Large intestine (tissue), 3 donors: ENCODE data around the gene TTC28. TPM values are rescaled to one million over a fixed set of nuclear protein-coding genes. Genes with fewer than 3 reads are reported as not detected.

Source experiments
- DNase-seq, 2 donors: peaks; one replicate each; pipeline versions ENCODE4 v3.0.0 to v3.0.0-alpha.2; 2013
- H3K27ac ChIP-seq: one replicate; pipeline ENCODE4 v1.5.1; 2013; ENCODE audit warnings: low read length
- H3K27me3 ChIP-seq: 2 replicates; pipeline ENCODE4 v1.6.1; 2013; ENCODE audit warnings: low read length; ENCODE audit not compliant: control insufficient read depth, insufficient read depth
- H3K36me3 ChIP-seq: 2 replicates; pipeline ENCODE4 v1.6.1; 2013; ENCODE audit warnings: low read length; ENCODE audit not compliant: control insufficient read depth, insufficient read depth
- H3K4me1 ChIP-seq: one replicate; pipeline ENCODE4 v1.6.1; 2013; ENCODE audit warnings: low read length; ENCODE audit not compliant: control insufficient read depth, insufficient read depth
- H3K4me3 ChIP-seq: one replicate; pipeline ENCODE4 v1.5.1; 2013; ENCODE audit warnings: low read length
- H3K9me3 ChIP-seq: one replicate; pipeline ENCODE4 v1.6.1; 2013; ENCODE audit warnings: mild to moderate bottlenecking, low read depth, low read length, moderate library complexity; ENCODE audit not compliant: control insufficient read depth
- WGBS: methylation state at CpG from one replicate; pipeline ENCODE4 v1.1.5; 2013; ENCODE audit warnings: low lambda C conversion rate; ENCODE audit not compliant: insufficient coverage; 5-methylcytosine and 5-hydroxymethylcytosine counted together
- polyA plus RNA-seq: library from polyadenylated mRNA; unstranded; fragments of 120-200 nt; gene quantifications from one replicate; pipeline ENCODE4 v1.2.1, GENCODE V29; 2013

The TTC28 gene
- polyA plus RNA-seq, 1 donor = 25.5 TPM

DNA sequence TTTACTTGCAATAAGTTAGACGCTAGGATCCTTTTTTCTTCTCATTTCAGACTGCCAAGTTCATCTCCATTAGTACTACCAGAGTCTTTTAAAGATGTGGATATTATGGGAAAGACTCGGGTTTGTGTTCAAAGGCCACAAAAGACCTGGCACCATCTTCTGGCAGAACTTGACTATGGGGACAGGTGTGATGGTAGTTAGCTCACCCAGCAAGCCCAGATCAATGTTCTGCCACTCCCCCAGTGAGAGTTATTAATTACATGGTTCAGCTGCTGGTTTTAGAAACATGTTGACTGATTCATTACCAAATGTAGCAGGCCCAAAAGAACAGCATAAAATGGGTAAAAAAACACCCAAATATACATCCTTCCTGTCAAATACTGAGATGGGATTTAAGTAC is 427.1 kb downstream of the TTC28 start:
- no peak overlapping the region for H3K27ac ChIP-seq
- no peak overlapping the region for H3K4me3 ChIP-seq
- no peaks in the 10 kb centered on the region for H3K36me3 ChIP-seq
- H3K27me3 ChIP-seq = no peaks in the 10 kb centered on the region
- DNase-seq = no peak
- H3K4me1 ChIP-seq = no peaks in the 10 kb centered on the region
- no peaks in the 10 kb centered on the region for H3K9me3 ChIP-seq
- WGBS = no CpG with 5 or more reads among the region's 2 CpGs

DNA sequence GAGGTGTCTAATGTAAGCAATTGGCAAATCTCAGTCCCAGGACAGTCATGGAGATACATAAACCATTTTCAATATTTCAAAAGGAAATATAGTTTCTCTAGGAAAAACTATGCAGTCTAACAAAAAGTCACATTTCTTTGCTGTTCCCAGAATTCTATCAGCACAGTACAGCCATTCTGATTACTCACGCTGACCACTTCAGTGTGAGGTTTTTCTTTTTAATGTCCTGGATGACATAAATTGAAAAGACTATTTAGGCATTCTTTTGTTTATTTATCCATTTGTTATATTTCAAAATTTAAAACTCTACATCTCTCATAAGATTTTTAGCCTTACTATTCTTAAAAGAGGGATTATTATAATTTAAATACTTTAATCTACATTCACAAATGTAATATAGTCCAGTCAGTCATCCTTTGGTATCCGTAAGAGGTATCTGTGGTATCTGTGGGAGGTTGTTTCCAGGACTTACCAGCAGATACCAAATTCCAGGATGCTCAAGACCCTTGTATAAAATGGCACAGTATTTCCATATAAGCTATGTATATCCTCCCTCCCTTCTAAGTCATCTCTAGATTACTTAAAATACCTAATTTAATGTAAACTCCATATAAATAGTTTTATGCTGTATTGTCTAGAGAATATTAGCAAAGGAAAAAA is 429.5 kb downstream of the TTC28 start:
- Histone ChIP-seq H3K4me1 (peaks cover 6% of the 10 kb centered on the region), H3K4me3 (no peak overlapping the region), H3K27me3 (no peaks in the 10 kb centered on the region), H3K27ac (no peak overlapping the region), H3K36me3 (no peaks in the 10 kb centered on the region), H3K9me3 (no peaks in the 10 kb centered on the region)
- DNase-seq = no peak
- WGBS = no CpG with 5 or more reads among the region's 2 CpGs

DNA sequence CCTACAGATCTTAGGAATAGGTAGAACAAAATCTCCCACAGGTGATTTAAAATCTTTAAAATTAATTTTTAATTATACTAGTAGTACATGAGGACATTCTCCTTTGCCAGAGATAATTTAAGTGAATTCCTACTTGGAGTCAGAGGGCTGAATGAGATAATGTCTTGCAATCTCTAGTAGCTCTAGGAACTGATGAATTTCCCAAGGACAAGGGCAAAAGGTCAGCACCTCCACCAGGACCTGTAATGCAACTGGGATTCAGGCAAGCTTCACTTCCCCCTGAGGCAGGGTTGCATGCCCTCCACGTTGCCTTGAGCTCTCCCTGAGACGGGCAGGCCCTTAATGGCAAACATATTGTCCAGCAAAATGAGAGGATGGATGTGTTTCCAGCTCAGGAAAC is 430.2 kb downstream of the TTC28 start:
- no peak overlapping the region for H3K4me3 ChIP-seq
- H3K27me3 ChIP-seq = no peaks in the 10 kb centered on the region
- peaks cover 13% of the 10 kb centered on the region for H3K4me1 ChIP-seq
- no peaks in the 10 kb centered on the region for H3K36me3 ChIP-seq
- no peak for DNase-seq
- no peaks in the 10 kb centered on the region for H3K9me3 ChIP-seq
- WGBS = 60% methylated on average over 2 of the region's 2 CpGs
- H3K27ac ChIP-seq = no peak overlapping the region

DNA sequence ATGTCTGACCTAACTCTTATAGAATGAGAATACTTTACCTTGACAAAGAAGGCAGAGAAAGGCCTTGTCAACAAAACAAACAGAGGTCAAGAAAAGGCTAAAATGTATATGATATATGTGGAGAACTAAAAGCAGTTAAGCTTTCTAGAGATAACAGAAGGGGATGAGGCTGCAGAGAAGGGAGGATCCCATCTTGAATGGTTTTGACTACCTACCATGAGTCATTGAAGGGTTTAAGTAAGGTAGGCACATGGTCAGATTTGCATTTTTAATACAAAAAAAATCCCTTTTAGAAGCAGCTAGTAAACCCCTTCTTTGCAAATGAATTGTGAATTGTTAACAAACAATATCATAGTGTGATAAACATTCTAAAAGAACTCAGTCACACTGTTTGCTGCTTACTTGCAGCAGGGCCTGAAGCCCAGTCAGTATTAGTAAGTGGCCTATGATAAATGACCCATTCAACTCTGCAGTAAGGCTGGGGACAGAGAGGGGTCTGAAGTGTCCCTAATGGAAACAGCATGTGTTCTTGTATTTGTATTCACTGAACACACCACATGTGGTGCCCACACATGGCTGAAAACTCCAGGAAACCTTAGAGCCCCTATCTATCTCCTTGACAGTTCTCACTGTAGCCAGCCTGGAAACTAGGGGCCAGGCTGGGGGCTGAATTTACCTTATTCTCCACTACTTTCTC is 431.8 kb downstream of the TTC28 start:
- H3K4me1 ChIP-seq = peaks cover 14% of the 10 kb centered on the region
- H3K27me3 ChIP-seq = no peaks in the 10 kb centered on the region
- H3K9me3 ChIP-seq = no peaks in the 10 kb centered on the region
- H3K36me3 ChIP-seq = no peaks in the 10 kb centered on the region
- no peak overlapping the region for H3K27ac ChIP-seq
- no peak overlapping the region for H3K4me3 ChIP-seq
- no peak for DNase-seq

DNA sequence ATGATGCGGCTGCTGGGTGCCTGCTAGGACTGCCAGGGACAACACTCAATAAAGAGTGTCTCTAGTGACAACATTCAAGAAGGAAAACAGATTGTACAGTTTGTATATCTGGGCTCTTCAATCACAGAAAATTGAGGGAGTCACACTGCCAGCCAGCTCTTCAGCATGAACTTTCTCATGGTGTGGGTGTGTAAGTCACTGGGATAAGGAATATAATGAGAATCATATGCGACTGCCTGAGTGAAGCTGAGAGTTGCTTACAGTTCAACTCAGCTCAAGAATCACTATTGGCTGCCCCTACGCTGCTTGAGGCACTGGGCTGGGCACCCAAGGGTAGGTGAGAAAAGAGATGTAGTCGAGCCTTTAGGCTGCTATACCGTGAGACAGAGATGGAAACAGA is 432.5 kb downstream of the TTC28 start:
- Histone ChIP-seq H3K4me3 (no peak overlapping the region), H3K36me3 (no peaks in the 10 kb centered on the region), H3K9me3 (no peaks in the 10 kb centered on the region), H3K27ac (no peak overlapping the region), H3K27me3 (no peaks in the 10 kb centered on the region), H3K4me1 (peaks cover 14% of the 10 kb centered on the region)
- 100% methylated on average over 2 of the region's 5 CpGs for WGBS
- no peak for DNase-seq

DNA sequence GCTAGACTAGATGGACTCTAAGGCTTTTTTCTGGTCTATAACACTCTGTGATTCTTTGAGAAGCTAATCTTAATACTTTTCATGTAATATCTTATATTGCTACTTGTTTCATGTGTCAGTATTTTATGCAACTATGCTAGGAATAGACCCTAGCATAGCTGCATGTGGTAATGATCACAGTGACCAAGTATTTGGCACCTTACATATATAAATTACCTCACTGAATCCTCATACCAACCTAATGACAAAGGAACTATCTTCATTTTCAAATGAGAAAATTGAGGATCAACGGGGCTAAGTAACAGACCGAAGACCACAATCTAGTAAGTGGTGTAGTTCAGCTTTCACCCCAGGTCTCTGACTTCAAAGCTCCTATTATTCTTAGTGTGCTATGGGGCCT is 433.2 kb downstream of the TTC28 start:
- peaks cover 14% of the 10 kb centered on the region for H3K4me1 ChIP-seq
- no peaks in the 10 kb centered on the region for H3K9me3 ChIP-seq
- H3K27me3 ChIP-seq = no peaks in the 10 kb centered on the region
- H3K36me3 ChIP-seq = no peaks in the 10 kb centered on the region
- H3K4me3 ChIP-seq = no peak overlapping the region
- DNase-seq = no peak
- no CpG with 5 or more reads among the region's 2 CpGs for WGBS
- no peak overlapping the region for H3K27ac ChIP-seq

DNA sequence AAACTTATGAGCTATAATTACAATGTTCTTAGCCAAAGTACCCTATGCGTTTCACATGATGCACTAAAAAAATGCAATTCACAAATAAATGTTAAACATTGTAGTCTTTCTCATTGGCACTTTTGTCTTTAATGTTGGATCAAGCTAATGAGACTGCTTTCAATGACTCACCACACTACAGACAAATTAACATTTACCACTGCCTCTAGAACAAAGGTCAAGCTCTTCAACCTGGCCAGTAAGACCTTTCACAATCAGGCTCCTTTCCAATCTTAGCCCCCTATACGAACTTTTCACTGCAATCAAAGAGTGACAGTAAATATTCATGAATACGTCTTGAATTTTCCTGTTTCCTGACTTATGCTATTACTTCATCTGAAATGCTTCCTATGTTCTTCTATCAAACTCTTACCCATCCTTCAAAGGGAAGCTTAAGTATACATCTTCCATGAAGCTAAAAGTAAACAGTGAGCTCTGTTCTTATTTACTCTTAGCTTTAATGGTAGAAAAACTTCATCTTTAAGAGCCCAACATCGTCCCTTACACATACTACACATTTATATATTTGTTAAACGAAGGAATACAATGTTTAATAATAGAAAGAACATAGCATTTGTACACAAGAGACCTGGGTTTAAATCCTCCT is 433.9 kb downstream of the TTC28 start:
- 33% methylated on average over 3 of the region's 5 CpGs for WGBS
- Histone ChIP-seq H3K27ac (no peak overlapping the region), H3K4me3 (no peak overlapping the region), H3K36me3 (no peaks in the 10 kb centered on the region), H3K9me3 (no peaks in the 10 kb centered on the region), H3K4me1 (peaks cover 14% of the 10 kb centered on the region), H3K27me3 (no peaks in the 10 kb centered on the region)
- DNase-seq = peak; percentile 13 to 65

DNA sequence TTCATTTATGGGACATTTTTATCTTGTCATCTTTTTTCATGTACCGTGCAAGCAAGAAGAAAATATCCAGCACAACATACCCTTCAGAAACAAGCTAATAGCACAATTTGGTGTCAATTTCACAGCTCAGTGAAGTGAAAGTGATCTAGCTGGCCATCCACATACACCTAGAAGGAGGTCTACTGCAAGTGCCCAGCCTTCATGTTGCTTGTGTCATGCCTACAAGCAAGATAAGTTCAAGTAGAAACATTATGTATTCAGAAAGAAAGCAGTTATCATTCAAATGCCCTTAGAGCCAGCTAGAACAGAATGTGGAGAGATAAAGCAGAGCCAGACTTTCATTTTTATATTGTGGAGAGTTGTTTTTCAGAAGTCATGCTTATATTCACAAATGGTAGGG is 434.9 kb downstream of the TTC28 start:
- Histone ChIP-seq H3K27me3 (no peaks in the 10 kb centered on the region), H3K4me1 (peaks cover 14% of the 10 kb centered on the region), H3K36me3 (no peaks in the 10 kb centered on the region), H3K27ac (no peak overlapping the region), H3K9me3 (no peaks in the 10 kb centered on the region), H3K4me3 (no peak overlapping the region)
- no CpG with 5 or more reads among the region's 1 CpG for WGBS
- peak in 1 of 2 donors; percentile 28 for DNase-seq

DNA sequence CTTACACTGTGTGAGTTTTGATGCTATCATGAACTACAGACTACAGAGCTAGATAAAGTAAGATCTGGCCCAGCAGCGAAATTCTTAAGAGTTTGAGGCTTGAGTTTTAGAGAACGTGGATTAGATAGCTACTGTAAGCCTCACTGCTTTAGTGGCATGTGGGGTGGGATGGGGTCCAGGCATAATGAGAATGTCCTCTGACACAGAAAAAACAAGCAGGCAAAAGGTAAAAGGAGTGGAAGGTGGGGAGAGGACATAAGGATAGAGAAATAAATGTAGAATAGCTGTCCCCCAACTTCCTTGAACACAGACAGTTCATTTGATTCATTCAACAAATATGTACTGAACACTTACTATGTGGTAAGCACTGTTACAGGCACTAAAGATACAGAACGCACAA is 436.1 kb downstream of the TTC28 start:
- no peak overlapping the region for H3K27ac ChIP-seq
- no CpG with 5 or more reads among the region's 3 CpGs for WGBS

DNA sequence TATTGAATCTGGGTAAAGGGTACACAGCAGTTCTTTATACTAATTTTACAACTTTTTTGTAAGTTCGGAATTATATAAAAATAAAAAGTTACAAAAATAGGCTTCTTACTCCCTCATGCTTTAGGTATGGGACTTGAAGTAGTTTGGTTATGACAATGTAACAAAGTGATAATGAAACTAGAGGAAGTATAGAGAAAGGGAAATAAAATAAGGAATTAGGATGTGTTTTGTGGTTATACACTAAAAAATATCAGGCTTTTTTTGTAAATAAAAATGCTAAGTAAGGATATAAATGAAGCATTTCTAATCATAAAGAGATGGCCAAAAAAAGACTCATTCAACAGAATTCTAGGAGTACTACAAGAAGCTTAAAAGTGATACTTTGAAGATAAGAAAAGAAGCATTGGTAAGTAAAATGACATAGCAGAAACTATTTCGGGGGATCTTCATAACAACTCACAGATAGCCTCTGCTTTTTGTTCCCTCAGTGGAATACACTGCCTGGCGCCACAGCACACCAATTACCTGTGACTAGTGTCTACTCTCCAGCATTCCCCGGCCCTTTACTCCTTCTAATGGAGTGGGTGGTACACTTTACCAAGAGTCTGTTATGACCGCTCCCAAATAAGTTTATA is 437.9 kb downstream of the TTC28 start:
- Histone ChIP-seq H3K27me3 (no peaks in the 10 kb centered on the region), H3K9me3 (no peaks in the 10 kb centered on the region), H3K4me3 (no peak overlapping the region), H3K27ac (no peak overlapping the region), H3K4me1 (peaks cover 14% of the 10 kb centered on the region), H3K36me3 (no peaks in the 10 kb centered on the region)
- WGBS = 83% methylated on average over 1 of the region's 5 CpGs
- DNase-seq = no peak

More for the DNA sequence above, 436.1 kb downstream of the TTC28 start:
- H3K36me3 ChIP-seq = no peaks in the 10 kb centered on the region
- H3K9me3 ChIP-seq = no peaks in the 10 kb centered on the region
- peaks cover 14% of the 10 kb centered on the region for H3K4me1 ChIP-seq
- no peak for DNase-seq
- H3K4me3 ChIP-seq = no peak overlapping the region
- H3K27me3 ChIP-seq = no peaks in the 10 kb centered on the region
